Measurements from ENCODE around the gene EDNRA.

Gene EDNRA

GRCh38 chr4:147543034-147543433 lies 62.1 kb downstream of the EDNRA start:
- TF ChIP-seq CTCF (IDR thresholded peaks at IDR 0.05; ENCODE audit: control insufficient read depth, extremely low read depth, insufficient read depth), result no peak
- no peak for DNase-seq (ENCODE audit: low read depth)
- no peak overlapping the region for H3K4me3 ChIP-seq (ENCODE audit: low read depth, low read length)

- no peak overlapping the region for H3K4me3 ChIP-seq (ENCODE audit: low read depth, low read length)
- no peak for DNase-seq (ENCODE audit: low read depth)
- TF ChIP-seq CTCF (IDR thresholded peaks at IDR 0.05; ENCODE audit: control insufficient read depth, extremely low read depth, insufficient read depth), result no peak
These were observed 65.5 kb downstream of the EDNRA start for GRCh38 chr4:147546349-147546748.

DNA sequence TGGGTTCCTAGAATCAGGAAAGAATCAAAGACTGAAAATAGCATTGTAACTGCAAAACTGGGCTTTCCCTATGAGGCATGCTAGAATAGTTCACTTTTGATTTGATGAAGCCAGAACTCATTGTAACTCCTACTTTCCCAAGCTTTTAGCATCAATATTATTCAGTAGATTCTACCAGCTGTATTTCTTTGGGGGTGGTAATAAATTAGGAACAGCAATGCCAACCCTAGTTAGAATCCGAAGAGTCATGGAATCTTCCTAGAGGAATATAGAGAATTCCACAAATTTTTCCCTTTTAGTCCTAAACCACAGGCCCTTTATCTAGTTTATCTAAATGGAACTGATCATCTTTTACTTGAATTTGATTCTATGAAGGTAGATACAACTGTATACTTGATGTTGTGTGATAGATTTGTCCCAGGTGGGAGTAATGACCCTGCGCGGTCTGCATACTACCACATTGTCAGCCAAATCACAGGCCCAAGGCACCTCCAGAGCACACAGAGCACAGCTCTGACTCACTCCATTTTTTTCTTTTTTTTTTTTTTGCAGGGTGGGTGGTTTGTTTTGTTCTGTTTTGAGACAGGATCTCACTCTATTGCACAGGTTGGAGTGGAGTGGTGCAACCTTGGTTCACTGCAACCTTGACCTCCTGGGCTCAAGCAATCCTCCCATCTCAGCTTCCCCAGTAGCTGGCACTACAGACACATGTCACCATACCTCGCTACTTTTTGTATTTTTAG lies 66.6 kb downstream of the EDNRA start:
- DNase-seq (ENCODE audit: low read depth), result no peak
- TF ChIP-seq CTCF (IDR thresholded peaks at IDR 0.05; ENCODE audit: control insufficient read depth, extremely low read depth, insufficient read depth), result no peak
- H3K4me3 ChIP-seq (ENCODE audit: low read depth, low read length), result no peak overlapping the region

- no peak for DNase-seq (ENCODE audit: low read depth)
- H3K4me3 ChIP-seq (ENCODE audit: low read depth, low read length), result no peak overlapping the region
- TF ChIP-seq CTCF (IDR thresholded peaks at IDR 0.05; ENCODE audit: control insufficient read depth, extremely low read depth, insufficient read depth), result no peak
These were observed 67.4 kb downstream of the EDNRA start for GRCh38 chr4:147548256-147548655.

DNA sequence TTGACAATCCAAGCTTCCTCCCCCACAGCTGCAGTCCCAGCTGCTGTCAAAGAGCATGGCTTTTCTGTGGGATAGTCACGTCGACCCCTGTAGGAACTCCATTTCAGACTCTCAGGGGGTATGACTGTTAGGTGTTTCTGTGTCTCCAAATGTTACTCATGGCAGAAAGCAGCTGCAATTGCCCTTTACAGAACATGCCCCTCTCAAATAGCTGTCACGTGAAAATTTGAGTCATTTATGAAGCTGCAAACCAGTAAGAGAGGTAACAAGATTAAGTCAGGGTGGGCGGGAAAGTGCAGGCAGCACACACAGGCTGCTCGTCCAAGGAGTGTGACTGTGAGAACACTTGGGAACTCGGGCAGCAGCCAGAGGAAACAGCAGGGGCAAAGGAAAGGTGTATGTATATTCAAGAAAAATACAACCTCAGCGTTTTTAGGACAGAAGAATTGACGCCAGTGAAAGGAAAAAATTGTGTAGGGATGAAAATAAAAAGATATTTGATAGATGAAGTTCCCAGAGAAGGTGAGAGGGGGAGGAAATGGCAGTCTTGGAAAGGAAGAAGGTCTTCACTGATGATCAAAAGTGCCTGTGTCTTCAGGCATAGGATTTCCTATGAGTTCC lies 69.8 kb downstream of the EDNRA start:
- H3K4me3 ChIP-seq (ENCODE audit: low read depth, low read length), result no peak overlapping the region
- no peak for DNase-seq (ENCODE audit: low read depth)
- TF ChIP-seq CTCF (IDR thresholded peaks at IDR 0.05; ENCODE audit: control insufficient read depth, extremely low read depth, insufficient read depth), result no peak

GRCh38 chr4:147560625-147561024 lies 79.7 kb downstream of the EDNRA start:
- DNase-seq (ENCODE audit: low read depth), result no peak
- no peak overlapping the region for H3K4me3 ChIP-seq (ENCODE audit: low read depth, low read length)
- no peak for TF ChIP-seq CTCF (IDR thresholded peaks at IDR 0.05; ENCODE audit: control insufficient read depth, extremely low read depth, insufficient read depth)
